Hematopoietic multipotent progenitor cell treated with erythropoietin and hydrocortisone succinate and interleukin-3 and kit ligand, for 6 days (in vitro differentiated cells): ENCODE data around the gene KSR2.

Experiments used
- DNase-seq: peaks from one replicate; pipeline ENCODE4 v3.0.0-alpha.2; 2015

Gene KSR2

GRCh38 chr12:117430246-117430645, 538.5 kb downstream of the KSR2 start:
- no peak for DNase-seq

GRCh38 chr12:117427211-117427610, 541.6 kb downstream of the KSR2 start:
- DNase-seq, result no peak

- DNase-seq, result no peak
Observed at GRCh38 chr12:117421987-117422386, 546.8 kb downstream of the KSR2 start.

- DNase-seq, result no peak
Observed at GRCh38 chr12:117421068-117421752, 547.6 kb downstream of the KSR2 start.

- no peak for DNase-seq
Observed at GRCh38 chr12:117417004-117417403, 551.8 kb downstream of the KSR2 start.

GRCh38 chr12:117412465-117413188, 556.2 kb downstream of the KSR2 start:
- DNase-seq, result no peak

GRCh38 chr12:117409286-117409685, 559.5 kb downstream of the KSR2 start:
- no peak for DNase-seq

GRCh38 chr12:117408161-117408791, 560.5 kb downstream of the KSR2 start:
- DNase-seq, result no peak

GRCh38 chr12:117404940-117405339, 563.9 kb downstream of the KSR2 start:
- DNase-seq, result no peak

- DNase-seq, result no peak
Observed at GRCh38 chr12:117404203-117404853, 564.5 kb downstream of the KSR2 start.

- DNase-seq, result no peak
Observed at GRCh38 chr12:117403586-117404139, 565.1 kb downstream of the KSR2 start.
